ENCODE data around the gene VRK3. TPM values are rescaled to one million over a fixed set of nuclear protein-coding genes. Genes with fewer than 3 reads are reported as not detected.

VRK3 gene
- total RNA-seq, 1 donor = 28.5 TPM

DNA sequence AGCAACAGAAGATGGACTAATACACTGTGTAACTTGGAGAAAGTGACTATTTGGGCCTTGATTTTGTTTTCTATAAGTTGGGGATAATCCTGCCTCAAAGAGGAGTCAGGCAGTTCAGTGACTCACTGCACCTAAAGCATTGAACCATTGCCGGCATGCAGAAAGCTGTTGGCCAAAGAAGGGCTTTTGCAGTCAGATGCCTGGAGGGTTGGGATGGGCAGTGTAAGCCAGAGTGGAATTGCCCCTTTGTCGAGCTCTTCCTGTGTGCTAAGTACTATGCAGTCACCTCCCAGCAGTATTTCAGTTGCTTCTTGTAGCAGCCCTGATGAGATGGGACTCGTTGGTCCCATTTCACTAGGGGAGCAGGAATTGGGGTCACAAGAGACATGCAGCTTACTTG, 11.7 kb upstream of the VRK3 start:
- DNase-seq (ENCODE audit: low read depth) = no peak
- no peak overlapping the region for H3K4me3 ChIP-seq (ENCODE audit: low read depth, low read length)
- TF ChIP-seq, protein P1, sequence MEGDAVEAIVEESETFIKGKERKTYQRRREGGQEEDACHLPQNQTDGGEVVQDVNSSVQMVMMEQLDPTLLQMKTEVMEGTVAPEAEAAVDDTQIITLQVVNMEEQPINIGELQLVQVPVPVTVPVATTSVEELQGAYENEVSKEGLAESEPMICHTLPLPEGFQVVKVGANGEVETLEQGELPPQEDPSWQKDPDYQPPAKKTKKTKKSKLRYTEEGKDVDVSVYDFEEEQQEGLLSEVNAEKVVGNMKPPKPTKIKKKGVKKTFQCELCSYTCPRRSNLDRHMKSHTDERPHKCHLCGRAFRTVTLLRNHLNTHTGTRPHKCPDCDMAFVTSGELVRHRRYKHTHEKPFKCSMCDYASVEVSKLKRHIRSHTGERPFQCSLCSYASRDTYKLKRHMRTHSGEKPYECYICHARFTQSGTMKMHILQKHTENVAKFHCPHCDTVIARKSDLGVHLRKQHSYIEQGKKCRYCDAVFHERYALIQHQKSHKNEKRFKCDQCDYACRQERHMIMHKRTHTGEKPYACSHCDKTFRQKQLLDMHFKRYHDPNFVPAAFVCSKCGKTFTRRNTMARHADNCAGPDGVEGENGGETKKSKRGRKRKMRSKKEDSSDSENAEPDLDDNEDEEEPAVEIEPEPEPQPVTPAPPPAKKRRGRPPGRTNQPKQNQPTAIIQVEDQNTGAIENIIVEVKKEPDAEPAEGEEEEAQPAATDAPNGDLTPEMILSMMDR (IDR thresholded peaks at IDR 0.05; ENCODE audit: insufficient read depth, low read depth, low read length) = no peak

DNA sequence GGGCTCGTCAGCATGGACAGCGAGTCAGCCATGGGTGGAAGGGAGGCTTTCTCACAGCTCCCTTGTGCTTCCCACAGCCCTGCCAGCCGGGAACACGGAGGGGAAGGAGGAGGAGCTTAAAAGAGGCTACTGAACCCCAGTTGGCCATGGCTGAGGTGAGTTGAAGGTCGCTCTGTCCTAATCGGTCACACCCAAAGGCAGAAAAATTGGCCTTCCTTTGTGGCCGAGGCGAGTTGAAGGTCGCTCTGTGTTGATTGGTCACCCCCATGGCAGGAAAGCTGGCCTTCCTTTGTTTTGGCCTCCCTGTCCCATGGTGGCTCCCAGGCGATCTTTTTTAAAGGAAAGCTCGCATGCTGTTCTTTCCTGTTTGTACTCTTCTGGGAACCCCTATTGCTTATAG, 5.8 kb upstream of the VRK3 start:
- no peak overlapping the region for H3K4me3 ChIP-seq (ENCODE audit: low read depth, low read length)
- no peak for DNase-seq (ENCODE audit: low read depth)
- TF ChIP-seq, protein P1 (IDR thresholded peaks at IDR 0.05; ENCODE audit: insufficient read depth, low read depth, low read length) = no peak

DNA sequence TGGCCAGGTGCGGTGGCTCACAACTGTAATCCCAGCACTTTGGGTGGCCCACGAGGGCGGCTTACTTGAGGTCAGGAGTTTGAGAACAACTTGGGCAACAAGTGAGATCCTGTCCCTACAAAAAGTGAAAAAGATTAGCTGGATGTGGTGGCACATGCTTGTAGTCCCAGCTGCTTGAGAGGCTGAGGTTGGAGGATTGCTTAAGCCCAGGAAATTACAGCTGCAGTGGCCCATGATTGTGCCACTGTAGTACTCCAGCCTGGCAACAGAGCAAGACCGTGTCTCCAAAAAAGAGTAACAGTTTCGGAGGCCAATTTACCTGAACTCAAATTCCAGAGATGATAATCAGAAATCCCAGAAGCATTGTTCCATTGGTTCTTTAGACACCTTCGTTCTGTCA, 5.1 kb upstream of the VRK3 start:
- TF ChIP-seq, protein P1 (IDR thresholded peaks at IDR 0.05; ENCODE audit: insufficient read depth, low read depth, low read length) = no peak
- DNase-seq (ENCODE audit: low read depth) = no peak
- H3K4me3 ChIP-seq (ENCODE audit: low read depth, low read length) = no peak overlapping the region

DNA sequence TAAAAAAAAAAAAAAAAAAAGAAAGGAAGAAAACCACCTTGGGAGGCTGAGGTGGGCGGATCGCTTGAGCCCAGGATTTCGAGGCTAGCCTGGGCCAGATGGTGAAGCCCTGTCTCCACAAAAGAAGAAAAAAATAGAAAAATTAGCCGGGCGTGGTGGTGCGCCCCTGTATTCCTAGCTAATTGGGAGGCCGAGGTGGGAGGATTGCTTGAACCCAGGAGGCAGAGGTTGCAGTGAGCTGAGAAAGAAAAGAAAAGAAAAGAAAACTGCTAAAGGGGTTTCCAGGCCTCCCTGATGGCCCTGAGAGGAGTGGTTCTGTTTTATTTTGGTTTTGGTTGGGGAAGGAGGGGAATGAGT, 1.4 kb upstream of the VRK3 start:
- TF ChIP-seq, protein P1 (IDR thresholded peaks at IDR 0.05; ENCODE audit: insufficient read depth, low read depth, low read length) = no peak
- H3K4me3 ChIP-seq (ENCODE audit: low read depth, low read length) = peak overlapping the region; percentile 90
- DNase-seq (ENCODE audit: low read depth) = no peak

DNA sequence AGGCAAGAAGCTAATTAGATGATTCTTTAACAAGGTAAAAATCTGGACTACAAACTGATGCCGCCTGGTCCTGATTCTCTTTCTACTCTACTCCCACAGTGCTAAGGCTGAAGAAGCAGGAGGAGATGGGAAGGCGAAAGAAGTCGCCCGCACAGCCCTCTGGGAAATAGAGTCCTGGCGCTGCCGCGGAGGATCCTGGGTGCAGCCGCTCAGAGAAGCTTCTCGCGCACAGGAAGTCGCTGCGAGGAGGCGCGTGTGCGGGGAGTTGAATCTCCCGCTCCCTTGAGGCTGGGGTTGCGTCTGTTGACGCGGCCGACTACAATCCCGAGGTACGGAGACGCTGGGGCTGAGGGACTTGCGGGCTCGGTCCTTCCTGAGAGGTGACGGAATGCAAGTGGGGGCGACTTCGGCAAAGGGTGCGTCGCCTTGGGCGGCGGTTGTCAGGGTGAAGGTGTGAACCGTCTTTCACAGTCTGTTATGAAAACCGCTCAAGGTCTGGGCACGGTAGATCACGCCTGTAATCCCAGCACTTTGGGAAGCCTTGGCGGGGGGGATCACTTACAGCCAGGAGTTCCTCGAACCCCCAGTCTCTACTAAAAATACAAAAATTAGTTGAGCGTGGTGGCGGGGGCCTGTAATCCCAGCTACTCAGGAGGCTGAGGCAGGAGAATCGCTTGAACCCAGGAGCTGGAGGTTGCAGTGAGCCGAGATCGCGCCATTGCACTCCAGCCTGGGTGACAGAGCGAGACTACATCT, 800 bp upstream of the VRK3 start, which contains the start of gene ZNF473:
TSS of gene ZNF473 (plus strand) at position 212 of the 756 bp plus-strand sequence. CDS start 5,078 bp downstream, outside the sequence.
- peak within 1 kb of the TSS; percentile 99 for H3K4me3 ChIP-seq (ENCODE audit: low read depth, low read length)
- peak; percentile 97 for DNase-seq (ENCODE audit: low read depth)
- TF ChIP-seq, protein P1 (IDR thresholded peaks at IDR 0.05; ENCODE audit: insufficient read depth, low read depth, low read length) = no peak

DNA sequence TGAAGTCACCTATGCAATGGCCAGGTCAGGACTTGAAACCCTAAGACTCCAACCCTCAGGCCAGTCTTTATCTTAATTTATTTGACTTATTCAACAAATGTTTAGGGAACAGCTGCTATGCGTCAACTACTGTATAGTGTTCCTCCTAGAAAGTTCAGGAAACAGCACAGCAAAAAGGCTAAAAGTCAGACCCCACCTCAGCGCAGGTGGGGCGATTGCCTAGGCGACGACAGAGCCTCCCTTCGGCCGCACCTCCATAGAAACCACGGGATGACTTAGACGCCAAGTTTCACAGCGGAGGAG, 502 bp downstream of the VRK3 start:
- no peak for DNase-seq (ENCODE audit: low read depth)
- H3K4me3 ChIP-seq (ENCODE audit: low read depth, low read length) = peak overlapping the region; percentile 99
- TF ChIP-seq, protein P1 (IDR thresholded peaks at IDR 0.05; ENCODE audit: insufficient read depth, low read depth, low read length) = no peak

DNA sequence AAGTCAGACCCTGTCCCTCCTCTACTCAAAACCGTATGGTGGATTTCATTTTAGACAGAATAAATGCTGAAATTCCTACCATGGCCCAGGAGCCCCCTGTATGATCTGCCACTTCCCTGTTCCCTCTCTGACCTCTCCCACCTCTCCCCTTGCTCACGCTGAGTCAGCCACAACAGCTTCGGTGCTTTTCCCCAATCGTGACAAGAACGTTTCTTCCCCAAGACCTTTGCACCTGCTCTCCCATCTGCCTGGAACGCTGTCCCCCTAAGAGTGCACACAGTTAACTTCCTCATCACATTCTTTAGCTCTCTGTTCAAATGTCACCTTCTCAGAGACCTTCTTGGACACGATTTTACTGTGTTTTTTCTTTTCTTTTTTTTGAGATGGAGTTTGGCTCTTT, 2.3 kb downstream of the VRK3 start:
- TF ChIP-seq, protein P1 (IDR thresholded peaks at IDR 0.05; ENCODE audit: insufficient read depth, low read depth, low read length) = no peak
- H3K4me3 ChIP-seq (ENCODE audit: low read depth, low read length) = no peak overlapping the region
- no peak for DNase-seq (ENCODE audit: low read depth)
